Measurements from ENCODE around the gene ONECUT3.
A peak's percentile ranks its signal among the peaks of the same experiment; 100 is the strongest.

Gene ONECUT3

DNA sequence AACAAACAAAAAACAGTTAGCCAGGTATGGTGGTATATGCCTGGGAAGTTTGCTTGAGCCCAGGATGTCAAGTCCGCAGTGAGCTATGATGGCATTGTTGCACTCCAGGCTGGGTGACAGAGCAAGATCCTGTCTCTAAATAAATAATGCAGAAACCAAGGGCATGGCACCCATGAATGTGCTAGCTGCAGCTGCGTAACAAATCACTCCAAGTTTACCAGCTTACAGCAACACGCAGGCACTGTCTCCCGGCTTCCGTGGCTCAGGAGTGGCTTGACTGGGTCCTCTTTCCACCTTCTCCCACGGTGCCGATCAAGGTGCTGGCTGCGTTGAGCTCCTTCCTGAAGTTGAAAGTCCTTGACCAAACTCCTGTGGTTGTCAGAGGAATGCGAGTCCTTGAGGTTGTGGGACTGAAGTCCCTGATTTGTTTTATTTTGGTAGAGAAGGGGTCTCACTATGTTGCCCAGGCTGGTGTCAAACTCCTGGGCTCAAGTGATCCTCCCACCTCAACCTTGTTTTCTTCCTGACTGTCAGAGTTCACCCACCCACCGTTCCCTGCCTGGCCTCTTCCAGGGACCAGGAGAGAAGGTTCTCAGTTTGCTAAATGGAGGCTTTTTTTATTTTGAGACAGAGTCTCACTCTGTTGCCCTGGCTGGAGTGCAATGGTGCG lies 13.2 kb upstream of the ONECUT3 start:
- DNase-seq (ENCODE audit: low spot score): no peak

DNA sequence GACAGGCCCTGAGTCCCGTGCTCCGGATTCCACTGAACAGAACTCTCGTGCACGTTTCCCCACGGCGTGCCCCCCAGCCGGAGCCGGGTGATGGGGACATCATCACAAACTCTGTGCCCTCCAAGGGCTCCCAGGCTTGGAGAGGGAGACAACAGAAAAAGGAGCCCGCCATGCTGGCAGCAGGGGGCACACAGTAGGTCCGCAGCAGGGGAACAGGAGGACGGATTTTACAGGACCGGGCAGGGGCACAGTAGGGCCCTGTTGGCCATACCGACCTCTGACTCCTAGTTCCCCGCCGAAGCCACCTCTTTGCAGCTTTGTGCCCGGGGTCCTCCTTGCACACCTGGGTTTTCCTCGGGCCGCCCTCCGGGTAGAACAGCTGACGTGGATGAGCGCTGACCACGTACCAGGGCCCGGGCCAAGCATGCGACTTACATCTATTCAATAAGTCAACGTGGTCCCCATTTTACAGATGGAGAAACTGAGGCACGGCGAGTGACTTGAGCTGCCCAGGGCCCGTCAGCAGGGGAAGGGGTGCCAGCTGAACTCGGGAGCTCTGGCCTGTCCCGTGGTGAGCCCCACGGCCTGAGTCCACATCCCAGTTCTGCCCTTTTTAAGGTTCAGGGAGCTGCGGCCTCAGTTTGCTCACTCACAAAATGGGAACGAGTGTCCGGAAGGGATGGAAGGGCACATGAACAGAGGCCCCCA lies 10.2 kb upstream of the ONECUT3 start:
- DNase-seq (ENCODE audit: low spot score): no peak

DNA sequence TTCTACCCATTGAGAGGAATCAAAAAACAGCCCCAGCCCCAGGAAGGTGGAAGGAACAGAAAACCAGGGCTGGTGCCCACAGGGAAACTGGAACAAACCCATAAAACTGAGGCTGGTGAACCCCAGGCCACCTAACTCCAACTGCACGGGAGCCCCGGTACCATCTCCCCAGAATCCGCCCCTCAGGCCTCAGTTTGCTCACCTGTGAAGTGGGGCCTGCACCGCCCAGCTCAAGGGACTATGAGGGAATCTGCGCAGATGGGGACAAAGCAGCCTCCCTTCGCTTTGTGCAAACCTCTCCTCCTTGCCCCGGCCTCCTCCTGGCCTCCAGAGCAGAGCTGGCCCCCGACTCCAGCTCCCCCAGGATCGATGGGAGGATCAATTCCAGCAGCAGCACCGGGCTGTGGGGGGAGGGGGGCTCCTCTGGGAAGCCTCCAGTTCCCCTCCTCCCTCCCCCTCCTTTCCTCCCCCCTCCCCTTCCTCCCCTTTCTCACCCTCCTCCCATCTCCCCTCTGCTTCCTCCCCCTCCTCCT lies 9.1 kb upstream of the ONECUT3 start:
- DNase-seq (ENCODE audit: low spot score): no peak

DNA sequence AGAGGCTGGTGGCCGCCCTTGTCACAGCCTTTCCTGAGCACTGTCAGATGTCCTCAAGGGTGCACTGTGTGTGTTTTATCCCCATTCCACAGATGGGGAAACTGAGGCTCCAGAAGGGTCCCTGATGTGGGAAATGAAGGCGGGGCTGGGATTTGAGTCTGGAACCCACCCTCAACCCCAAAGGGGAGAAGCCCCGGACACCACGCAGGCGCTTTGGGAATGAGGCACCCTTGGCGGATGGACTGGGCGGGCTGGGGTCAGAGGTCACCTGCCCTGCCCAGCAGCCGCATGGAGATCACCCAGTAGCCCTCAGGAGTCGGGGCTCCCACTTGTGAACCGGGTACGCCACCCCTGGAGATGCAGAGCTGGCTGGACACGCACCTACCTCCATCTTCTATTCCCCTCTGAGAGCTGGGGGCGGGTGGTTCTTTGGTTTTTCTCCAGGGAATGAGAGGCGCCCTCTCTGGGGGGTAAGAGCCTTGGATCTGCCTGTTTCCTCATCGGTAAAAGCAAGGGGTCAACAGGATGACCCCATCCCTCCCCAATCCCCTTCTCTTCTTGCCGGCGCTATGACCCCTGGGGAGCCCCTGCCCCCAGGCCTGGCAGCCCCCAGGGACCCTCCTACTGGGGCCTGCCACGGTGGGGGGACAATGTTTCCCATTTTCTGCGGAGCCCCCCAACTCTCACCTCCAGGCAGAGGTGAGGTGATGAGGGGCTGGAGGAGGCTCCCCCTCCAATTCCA lies 8.3 kb upstream of the ONECUT3 start:
- no peak for DNase-seq (ENCODE audit: low spot score)

DNA sequence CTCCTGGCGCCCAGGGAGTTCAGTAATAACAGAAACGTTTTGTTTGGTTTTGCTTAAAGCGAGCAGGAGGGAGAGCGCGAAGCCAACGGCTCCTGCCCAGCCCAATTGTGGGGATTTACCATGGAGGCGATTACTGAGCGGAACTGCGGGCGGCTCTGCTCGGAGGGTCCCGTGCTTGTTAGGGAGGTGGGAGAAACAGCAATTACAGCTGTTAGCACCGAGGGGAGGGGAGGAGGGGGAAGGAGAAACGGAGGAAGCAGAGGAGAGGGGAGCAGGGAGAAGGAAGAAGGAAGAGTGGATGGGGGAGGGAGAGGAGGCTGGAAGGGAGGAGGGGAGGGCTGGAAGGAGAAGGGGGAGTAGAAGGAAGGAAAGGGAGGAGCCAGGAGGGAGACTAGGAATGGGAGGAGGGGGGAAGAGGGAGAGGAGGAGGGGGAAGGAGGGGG lies 7.7 kb upstream of the ONECUT3 start:
- DNase-seq (ENCODE audit: low spot score): no peak

DNA sequence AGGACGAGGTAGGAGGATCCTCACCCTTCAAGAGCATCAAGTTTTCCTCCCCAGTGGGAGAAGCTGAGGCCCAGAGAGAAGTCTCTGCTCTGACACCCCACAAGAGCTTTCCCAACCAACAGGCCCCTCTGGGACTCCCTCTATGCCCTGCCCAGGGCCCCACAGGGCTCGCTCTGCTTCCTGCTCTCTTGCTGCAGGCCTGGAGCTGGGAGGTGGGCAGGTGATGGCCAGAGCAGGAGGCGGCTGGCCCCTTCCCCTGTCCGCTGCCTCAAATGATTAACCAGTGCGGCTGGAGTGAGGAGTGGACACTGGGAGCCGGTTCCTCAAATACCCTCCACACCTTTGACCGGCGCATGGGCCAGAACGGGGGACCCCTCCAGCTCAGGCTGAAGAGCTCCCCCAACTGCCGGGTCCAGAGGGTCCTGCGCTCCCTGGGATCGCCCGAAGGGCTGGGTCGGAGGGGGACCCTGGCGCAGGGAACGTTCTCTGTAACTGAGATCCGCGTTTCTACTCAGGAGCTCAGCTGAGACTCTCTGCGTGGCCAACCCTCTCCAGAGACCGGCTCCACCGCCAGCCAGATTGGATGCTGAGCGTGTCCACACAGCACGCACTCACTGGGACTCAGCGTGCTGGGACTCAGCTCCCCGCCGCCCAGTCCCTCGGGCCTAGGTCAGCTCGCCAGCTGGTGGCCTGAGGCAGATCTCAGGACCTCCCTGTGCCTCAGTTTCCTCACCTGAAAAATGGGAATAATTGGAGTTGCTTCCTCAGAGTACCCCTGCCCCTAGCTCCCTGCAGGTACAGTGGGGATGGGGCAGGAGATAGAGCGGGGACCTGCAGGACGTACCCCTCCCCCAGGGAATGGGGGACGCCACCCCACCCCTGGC lies 6.7 kb upstream of the ONECUT3 start:
- DNase-seq (ENCODE audit: low spot score): no peak

DNA sequence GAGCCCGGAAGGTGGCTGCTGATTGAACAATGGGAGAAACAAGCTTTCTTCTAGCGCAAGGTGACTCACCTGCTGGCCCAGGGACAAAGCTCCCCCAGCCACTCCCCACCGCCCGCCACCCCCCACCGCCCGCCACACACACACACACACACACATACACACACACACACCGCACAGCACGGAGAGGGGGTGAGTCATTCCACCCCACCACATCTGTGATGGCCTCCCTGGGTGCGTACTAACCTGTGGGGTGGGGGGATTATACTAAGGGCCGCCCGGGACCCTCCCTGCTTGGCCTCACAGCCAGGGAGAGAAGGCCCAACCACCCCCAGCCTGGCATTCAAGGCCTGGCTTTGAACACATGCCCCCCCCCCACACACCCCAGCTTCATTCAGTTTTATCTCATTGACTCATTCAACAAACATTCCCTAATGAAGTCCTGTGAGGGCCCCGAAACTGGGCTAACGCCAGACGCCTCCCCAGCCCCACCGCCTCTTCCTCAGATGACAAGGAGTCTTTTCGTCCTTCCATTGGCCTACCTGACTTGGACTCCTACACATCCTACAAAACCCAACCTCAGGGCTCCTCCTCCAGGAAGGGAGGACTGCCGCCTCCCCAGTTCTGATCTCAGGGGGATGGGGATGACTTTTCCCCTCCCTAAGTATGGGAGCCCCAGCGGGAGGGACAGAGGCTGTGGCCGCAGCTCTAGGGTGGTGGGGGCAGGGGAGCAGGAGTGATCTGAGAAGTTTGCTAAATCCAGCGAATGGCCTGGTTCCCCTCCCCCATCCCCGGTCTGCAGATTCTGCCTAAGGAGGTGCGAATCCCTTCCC lies 5.8 kb upstream of the ONECUT3 start:
- DNase-seq (ENCODE audit: low spot score): peak; percentile 9

DNA sequence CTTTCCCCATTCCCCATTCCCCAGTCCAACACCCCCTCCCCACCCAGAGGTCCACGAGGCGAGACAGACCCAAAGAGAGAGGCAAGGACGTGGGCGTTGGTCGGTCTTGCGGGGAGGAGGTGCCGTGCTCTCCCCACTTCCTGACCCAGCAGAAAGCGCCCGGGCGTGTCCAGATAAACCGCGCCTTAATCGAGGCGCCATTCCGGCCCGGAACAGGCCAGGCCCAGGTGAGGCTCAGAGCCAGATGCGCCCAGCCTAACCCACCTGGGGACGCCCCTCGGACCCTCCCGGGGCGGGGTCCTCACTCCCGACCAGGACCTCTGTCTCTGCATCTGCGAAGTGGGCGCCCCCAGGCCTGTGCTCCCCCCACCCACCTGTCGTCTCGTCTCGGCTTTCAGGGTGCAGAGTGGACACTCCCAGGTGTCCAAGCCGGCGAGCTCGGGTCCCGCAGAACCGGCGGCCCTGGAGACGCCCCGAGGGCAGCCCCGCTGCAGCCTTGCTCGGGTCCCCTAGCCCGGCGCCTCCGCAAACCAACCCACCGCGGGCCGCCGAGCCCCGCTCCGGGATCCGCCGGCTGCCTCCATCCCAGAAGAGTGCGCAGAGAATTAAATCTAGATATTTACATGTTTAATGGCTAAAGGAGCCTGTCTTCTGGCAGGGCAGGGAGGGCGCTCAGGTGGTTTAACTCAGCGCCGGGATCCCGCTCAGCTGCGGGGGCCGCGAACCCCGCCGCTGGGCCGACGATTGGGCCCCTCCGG lies 5.0 kb upstream of the ONECUT3 start:
- DNase-seq (ENCODE audit: low spot score): no peak

DNA sequence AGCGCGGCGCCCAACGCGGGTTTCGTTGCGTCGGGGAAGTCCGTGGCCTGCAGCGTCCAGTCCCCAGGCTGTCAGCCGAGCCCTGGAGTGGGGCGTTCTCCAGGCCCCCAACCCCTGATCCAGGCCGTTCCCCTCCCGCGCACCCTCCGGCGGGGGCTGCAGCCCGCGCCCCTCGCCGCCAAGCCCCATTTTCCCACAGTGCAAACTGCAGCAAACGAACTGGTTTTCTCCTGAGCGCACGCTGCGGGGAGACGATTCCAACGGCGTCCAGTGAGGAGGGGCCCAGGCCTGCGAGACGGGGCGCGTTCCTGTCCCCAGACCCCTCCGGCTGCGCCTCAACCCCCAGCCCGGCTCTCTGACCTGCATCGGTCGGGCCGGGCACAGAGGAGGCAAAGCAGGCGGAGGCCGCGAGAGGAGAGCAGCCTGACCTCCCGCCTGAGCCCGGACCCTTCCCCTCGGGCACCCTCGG lies 4.4 kb upstream of the ONECUT3 start:
- DNase-seq (ENCODE audit: low spot score): no peak

DNA sequence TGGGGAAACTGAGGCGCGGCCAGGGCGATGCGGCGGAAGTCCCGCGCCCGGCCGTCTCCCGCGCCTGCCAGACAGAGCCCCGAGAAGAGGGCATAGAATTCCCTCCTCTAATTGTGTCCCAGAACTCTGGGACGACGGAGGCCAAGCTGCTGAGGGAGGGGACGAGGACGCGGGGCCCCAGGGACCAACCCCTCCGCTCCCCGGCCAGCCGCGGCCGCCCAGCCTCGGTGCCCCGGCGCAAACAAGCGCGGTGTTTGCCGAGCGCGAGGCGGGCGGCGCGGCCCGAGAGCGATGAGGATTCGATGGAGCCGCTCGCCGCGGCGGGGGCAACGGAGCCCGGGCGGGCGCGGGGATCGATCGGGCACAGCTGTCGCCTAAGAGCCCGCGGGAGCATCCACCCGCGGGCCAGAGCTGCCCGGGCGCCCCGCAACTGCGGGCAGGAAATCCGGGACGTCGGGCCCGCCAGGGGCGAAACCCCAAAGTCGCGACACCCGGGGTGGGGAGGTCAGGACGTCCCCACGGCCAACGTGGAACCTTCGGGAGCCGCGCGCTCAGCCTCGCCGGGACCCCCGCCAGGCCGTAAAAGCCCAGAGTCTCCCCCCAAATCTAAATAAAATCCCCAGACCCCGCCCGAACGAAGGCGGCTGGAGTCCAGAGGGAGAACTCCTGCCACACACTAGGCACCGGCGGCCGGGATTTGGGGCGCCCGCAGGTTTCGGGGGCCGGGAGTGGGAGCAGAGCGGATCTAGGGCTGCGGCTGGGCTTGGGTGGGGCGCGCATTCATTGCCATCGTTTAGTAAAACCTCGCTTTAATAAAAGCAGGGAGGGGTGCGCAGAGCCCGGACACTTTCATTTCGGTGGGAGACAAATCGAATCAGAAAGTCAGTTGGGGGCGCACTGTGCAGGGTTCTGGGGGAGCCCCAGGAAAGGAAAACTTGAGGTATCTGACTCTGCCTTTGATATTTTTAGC lies 3.6 kb upstream of the ONECUT3 start:
- no peak for DNase-seq (ENCODE audit: low spot score)

DNA sequence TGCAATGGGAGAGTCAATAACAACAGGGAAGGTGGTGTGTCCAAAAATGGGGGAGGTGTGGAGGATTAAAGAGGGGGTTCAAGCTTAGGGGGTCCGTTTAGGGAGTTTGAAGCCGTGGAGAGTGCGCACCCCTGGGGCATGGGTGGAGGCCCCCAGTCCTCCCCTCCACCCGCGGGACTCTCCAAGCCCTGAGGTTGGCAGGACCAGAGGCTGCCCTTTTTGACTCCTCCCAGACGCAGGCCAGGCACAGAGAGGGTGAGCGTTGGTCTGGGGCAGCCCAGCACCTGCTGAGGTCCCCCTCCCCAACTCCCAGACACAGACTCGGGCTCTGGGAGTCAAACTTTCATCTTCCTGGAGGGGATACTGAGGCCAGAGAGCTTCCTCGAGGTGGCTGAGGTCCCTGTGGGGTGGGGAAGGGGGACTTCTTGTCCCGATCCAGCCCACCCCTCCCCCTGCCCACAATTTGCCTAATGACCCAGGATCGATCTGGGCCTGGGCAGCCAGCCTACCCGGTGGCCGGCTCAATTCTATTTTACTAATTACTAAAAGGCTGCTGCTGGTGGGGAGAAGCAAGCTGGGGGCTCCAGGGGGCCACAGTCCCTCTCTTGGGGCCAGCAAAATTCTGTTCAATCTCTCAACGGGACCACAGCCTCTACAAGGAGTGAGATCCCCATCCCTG lies 2.8 kb upstream of the ONECUT3 start:
- no peak for DNase-seq (ENCODE audit: low spot score)

DNA sequence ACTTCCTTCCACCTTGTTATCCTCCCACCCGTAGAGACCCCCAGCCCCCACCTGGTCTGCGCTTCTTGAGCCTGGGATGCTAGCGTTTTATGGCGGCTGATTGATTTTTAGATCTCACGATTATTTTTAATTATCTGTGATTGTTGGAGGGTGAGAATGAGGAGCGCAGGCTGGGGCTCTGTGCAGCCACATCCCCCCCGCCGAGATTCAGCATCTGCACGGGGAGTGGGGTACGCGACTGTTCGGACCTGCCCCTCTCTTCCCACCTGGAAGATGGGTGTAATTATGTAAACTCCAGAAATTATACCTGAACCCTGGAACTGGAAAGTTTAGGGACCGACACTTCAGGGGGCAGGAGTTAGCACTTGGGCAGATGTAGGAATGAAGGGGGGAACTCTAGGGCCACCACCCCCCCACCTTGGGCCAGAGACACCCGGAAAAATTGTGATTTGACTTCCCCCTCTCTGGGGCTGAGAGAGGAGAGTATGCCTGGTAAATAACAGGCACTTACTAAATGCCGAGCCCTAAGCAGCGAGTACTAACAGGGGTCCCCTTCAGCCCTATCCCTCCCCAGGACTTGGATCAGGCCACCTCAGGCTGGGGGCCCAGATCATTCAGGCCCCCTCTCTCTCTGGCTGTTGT lies 1.8 kb upstream of the ONECUT3 start:
- no peak for DNase-seq (ENCODE audit: low spot score)

DNA sequence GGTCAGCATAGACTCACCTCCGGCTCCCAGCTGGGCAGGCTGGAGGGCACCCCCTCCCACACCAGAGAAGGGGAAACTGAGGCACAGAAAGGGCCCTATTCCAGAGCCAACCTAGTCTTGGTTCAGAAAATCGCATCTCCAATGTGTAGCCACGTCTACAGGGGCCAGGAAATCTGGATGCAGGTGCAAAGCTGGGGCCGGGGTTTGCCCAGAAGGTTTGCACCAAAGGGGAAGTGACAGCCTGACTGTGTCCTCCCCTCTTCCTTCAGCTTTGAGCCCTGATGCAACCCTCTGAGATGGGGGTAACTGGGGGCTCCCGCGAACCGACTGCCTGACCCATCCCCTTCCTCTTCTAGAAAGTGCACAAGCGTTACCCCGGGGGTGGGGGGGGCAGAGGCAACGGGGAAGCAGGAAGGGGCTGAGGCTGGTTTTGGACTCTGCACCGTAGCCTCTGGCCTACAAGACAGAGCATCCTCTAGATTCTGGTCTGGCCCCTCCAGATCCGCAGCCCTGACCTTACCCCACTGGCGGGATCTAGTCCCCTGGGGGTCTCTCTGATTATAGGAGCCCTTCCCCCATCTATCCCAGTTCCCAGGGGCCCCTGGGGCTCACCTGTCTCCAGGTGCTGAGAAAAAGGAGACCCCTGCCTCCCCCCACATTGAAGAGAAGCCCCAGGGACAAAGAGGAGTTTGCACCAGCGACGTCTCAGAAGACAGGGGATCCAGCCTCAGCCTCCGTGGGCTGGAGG lies 1.1 kb upstream of the ONECUT3 start:
- DNase-seq (ENCODE audit: low spot score): no peak

DNA sequence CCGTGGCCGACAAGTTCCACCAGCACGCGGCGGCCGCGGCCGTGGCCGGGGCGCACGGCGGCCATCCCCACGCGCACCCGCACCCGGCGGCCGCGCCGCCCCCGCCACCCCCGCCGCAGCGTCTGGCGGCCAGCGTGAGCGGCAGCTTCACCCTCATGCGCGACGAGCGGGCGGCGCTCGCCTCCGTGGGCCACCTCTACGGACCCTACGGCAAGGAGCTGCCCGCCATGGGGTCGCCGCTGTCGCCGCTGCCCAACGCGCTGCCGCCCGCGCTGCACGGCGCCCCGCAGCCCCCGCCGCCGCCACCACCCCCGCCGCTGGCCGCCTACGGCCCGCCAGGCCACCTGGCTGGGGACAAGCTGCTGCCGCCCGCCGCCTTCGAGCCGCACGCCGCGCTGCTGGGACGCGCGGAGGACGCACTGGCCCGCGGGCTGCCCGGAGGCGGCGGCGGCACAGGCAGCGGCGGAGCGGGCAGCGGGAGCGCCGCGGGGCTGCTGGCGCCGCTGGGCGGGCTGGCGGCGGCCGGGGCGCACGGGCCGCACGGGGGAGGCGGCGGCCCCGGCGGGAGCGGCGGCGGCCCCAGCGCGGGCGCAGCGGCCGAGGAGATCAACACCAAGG lies 821 bp downstream of the ONECUT3 start:
- DNase-seq (ENCODE audit: low spot score): no peak

DNA sequence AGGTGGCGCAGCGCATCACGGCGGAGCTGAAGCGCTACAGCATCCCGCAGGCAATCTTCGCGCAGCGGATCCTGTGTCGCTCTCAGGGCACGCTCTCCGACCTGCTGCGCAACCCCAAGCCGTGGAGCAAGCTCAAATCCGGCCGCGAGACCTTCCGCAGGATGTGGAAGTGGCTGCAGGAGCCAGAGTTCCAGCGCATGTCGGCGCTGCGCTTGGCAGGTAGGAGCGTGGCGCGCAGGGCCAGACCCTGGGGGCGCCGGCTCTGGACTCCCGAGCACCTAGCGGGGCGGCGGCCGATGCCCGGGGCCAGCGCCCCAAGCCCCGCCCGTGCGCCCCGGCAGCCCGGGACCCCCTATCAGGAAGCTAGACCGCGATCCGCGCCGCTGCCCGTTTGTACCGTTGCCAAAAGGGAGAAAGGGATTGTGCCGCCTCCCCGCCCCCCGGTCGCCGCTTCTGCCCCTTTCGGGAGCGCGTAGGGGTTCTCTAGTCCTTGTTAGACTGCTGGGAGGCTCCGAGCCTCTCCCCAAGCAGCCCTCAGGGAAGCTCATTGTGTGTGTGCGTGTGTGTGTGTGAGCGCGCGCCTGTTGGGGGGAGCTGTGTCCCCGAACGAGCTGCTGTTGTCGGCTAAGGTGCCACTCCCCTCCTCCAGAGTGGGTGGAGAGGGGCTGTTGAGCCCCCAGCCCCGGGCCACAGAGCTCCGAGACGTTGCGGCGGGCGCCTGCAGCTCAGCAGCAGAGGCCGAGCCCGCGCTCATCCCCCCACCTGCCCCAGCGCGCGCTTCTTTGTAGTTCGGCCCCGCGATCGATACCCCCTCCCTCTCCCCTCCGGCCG lies 1.5 kb downstream of the ONECUT3 start:
- no peak for DNase-seq (ENCODE audit: low spot score)

Measured in CD4-positive, alpha-beta T cell treated with Interleukin-6 at 100 ng/mL for 8 hours (primary cell).